Nephron progenitor cell (in vitro differentiated cells): ENCODE data around the gene OR2T11.

Experiments
- DNase-seq: peaks from one replicate; pipeline ENCODE4 v3.0.0; 2021
- H3K27ac Mint-ChIP-seq: 2 replicates; pipeline ENCODE4 v1.8.0; 2021; ENCODE audit warnings: mild to moderate bottlenecking, moderate library complexity, mixed read lengths
- H3K27me3 Mint-ChIP-seq: 2 replicates; pipeline ENCODE4 v1.8.0; 2021; ENCODE audit warnings: mild to moderate bottlenecking, low read depth, mixed read lengths; ENCODE audit not compliant: poor library complexity
- H3K36me3 Mint-ChIP-seq: 2 replicates; pipeline ENCODE4 v1.8.0; 2021; ENCODE audit warnings: low read depth, mixed read lengths
- H3K4me1 Mint-ChIP-seq: 2 replicates; pipeline ENCODE4 v1.8.0; 2021; ENCODE audit warnings: mixed read lengths
- H3K4me3 Mint-ChIP-seq: 2 replicates; pipeline ENCODE4 v1.8.0; 2021; ENCODE audit warnings: mild to moderate bottlenecking, moderate library complexity, mixed read lengths
- H3K9me3 Mint-ChIP-seq: 2 replicates; pipeline ENCODE4 v1.8.0; 2021; ENCODE audit warnings: mild to moderate bottlenecking, moderate library complexity, mixed read lengths
- CTCF ChIP-seq: fragments of 200-600 bp; sonication (generic); IDR thresholded peaks from 2 replicates; pipeline ENCODE4 v1.5.0; 2021; ENCODE audit warnings: antibody characterized with exemption

The OR2T11 gene

DNA sequence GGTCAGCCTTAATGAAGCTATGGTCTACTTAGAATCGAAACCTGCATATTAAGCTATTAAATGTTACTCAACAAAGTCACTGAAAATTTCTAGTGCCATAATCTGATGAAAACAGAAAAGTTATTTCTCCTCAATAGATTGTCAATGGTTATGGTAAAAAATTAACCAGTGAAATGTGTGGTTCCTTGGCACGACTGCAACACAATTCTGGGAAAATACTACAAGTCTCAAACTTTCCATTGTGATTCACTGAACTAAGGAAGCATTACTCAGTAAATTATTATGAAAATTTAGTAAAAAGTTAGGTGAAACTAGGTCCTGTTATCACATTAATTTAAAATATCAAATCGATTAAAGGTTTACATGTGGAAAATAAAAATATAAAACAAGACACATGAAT is 24.6 kb downstream of the OR2T11 start:
- H3K27me3 Mint-ChIP-seq = no peaks in the 10 kb centered on the region
- H3K4me1 Mint-ChIP-seq = no peaks in the 10 kb centered on the region
- H3K9me3 Mint-ChIP-seq = peaks cover 81% of the 10 kb centered on the region
- no peak for DNase-seq
- TF ChIP-seq CTCF = no peak
- H3K36me3 Mint-ChIP-seq = no peaks in the 10 kb centered on the region
- no peak overlapping the region for H3K4me3 Mint-ChIP-seq
- H3K27ac Mint-ChIP-seq = no peak overlapping the region

- H3K4me3 Mint-ChIP-seq = no peak overlapping the region
- H3K36me3 Mint-ChIP-seq = no peaks in the 10 kb centered on the region
- H3K27ac Mint-ChIP-seq = no peak overlapping the region
- no peak for DNase-seq
- H3K9me3 Mint-ChIP-seq = peaks cover 63% of the 10 kb centered on the region
- H3K4me1 Mint-ChIP-seq = no peaks in the 10 kb centered on the region
- no peaks in the 10 kb centered on the region for H3K27me3 Mint-ChIP-seq
- TF ChIP-seq CTCF = no peak
These were observed 35.5 kb downstream of the OR2T11 start for GRCh38 chr1:248599396-248599795.

DNA sequence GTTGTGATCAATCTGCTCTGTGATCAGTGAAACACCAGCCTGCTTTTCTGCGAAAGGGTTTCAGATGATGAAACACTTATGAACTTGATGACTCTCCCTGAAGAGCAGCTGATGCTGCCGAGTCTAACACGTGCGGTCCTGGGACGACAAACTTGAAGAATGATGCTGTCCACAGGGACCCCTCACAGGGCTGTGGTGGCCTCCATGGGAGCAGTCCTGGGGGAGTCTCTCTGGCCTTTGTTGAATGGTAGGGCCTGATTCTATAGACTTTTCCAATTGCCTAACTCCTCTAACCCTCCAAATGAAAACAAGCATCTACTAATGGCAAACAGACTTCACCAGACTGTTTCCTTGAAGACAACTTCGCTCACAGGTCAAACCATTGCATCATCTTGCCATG is 37.3 kb downstream of the OR2T11 start, which contains the start of gene OR2T10:
OR2T10 (minus strand) TSS at position 112 of the 400 bp plus-strand sequence. CDS start 3,932 bp downstream, outside the sequence.
- no peak for TF ChIP-seq CTCF
- Mint-ChIP-seq H3K9me3 (peaks cover 59% of the 10 kb centered on the region), H3K36me3 (no peaks in the 10 kb centered on the region), H3K4me1 (no peaks in the 10 kb centered on the region), H3K4me3 (no peak within 1 kb of the TSS), H3K27ac (no peak within 1 kb of the TSS), H3K27me3 (no peaks in the 10 kb centered on the region)
- DNase-seq = no peak

- Mint-ChIP-seq H3K4me3 (no peak overlapping the region), H3K9me3 (peaks cover 57% of the 10 kb centered on the region), H3K27me3 (no peaks in the 10 kb centered on the region), H3K27ac (no peak overlapping the region), H3K4me1 (no peaks in the 10 kb centered on the region), H3K36me3 (no peaks in the 10 kb centered on the region)
- no peak for TF ChIP-seq CTCF
- no peak for DNase-seq
These were observed 38.3 kb downstream of the OR2T11 start for GRCh38 chr1:248596615-248597014.

GRCh38 chr1:248593226-248593625 is 41.7 kb downstream of the OR2T11 start:
- Mint-ChIP-seq H3K4me1 (no peaks in the 10 kb centered on the region), H3K4me3 (no peak overlapping the region), H3K27ac (no peak overlapping the region), H3K9me3 (peaks cover 61% of the 10 kb centered on the region), H3K27me3 (peaks cover 3% of the 10 kb centered on the region), H3K36me3 (no peaks in the 10 kb centered on the region)
- DNase-seq = no peak
- TF ChIP-seq CTCF = no peak

GRCh38 chr1:248592655-248593054 is 42.2 kb downstream of the OR2T11 start:
- no peak for DNase-seq
- Mint-ChIP-seq H3K9me3 (peaks cover 67% of the 10 kb centered on the region), H3K27me3 (peaks cover 3% of the 10 kb centered on the region), H3K4me3 (no peak overlapping the region), H3K27ac (no peak overlapping the region), H3K36me3 (no peaks in the 10 kb centered on the region), H3K4me1 (no peaks in the 10 kb centered on the region)
- no peak for TF ChIP-seq CTCF
